GM12892 (cell line): ENCODE measurements around the gene SLC30A9. TPM values are rescaled to one million over a fixed set of nuclear protein-coding genes. Genes with fewer than 3 reads are reported as not detected.
A peak's percentile ranks its signal among the peaks of the same experiment; 100 is the strongest.

Source experiments
- DNase-seq: peaks from one replicate; pipeline ENCODE4 v3.0.0; 2011; ENCODE audit not compliant: insufficient read length
- FAIRE-seq: peaks from 2 replicates; lab custom pipeline; 2011; peaks lifted over from hg19 to GRCh38; lab: Jason Lieb, UNC
- POLR2A ChIP-seq: IDR thresholded peaks from 2 replicates; pipeline ENCODE4 v1.6.1; 2011; ENCODE audit warnings: low read depth, low read length, control low read depth
- POLR2AphosphoS5 ChIP-seq: IDR thresholded peaks from 2 replicates; pipeline ENCODE4 v1.6.1; 2011; ENCODE audit warnings: low read depth, low read length, control low read depth
- TAF1 ChIP-seq: IDR thresholded peaks from 2 replicates; pipeline ENCODE4 v1.6.1; 2011; ENCODE audit warnings: low read depth, mild to moderate bottlenecking, control low read depth, low read length, borderline replicate concordance
- polyA plus RNA-seq: library from polyadenylated mRNA; unstranded; fragments of >200 nt; gene quantifications from one replicate; pipeline ENCODE4 v1.2.1, GENCODE V29; 2012; ENCODE audit warnings: missing spikeins, inconsistent platforms; ENCODE audit not compliant: missing spikeins

The SLC30A9 gene
- 36.6 TPM for polyA plus RNA-seq

DNA sequence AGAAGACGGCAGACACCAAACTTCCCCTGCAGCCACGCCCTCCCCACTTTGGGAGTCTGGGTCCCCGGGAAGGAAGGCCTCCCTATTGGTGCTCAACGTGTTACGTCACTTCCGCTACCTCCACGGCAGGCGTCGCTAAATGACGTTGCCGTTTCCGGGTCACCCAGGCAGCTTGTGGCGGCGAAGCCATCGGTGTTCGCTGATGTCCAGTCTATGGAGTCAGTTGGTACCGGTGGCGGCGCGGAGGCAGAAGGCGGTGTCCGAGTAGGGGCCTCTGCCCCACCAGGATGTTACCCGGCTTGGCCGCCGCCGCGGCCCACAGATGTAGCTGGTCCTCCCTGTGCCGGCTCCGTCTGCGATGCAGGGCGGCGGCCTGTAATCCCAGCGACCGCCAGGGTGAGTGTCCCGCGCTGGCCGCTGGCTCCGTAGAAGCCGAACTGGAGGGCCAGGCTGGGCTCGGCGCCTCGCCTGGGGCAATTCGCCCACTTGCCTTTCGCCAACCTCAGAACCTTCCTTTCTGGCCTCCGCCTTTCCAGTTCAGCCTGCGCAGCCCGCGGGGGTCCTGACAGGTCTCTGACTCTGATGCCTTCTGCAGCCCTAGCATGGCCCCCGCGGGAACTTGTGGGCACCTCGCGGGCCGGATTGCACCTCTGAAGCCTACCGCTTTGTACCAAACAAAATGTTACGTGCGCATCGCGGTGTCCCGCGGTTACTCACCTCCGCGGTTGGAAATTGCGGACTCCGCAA is at the start of gene SLC30A9:
Gene SLC30A9 (plus strand): TSS at position 166 of the 747 bp plus-strand sequence. CDS start 122 bp downstream, at position 288.
- FAIRE-seq (peak; percentile 100), DNase-seq (peak; percentile 88)
- peak; percentile 64 for TF ChIP-seq TAF1
- peak; percentile 95 for TF ChIP-seq POLR2AphosphoS5
- peak; percentile 95 for TF ChIP-seq POLR2A

GRCh38 chr4:41940834-41941233 is 49.5 kb upstream of the SLC30A9 start:
- TF ChIP-seq POLR2A (no peak), TAF1 (no peak), POLR2AphosphoS5 (no peak)
- FAIRE-seq (no peak), DNase-seq (no peak)

DNA sequence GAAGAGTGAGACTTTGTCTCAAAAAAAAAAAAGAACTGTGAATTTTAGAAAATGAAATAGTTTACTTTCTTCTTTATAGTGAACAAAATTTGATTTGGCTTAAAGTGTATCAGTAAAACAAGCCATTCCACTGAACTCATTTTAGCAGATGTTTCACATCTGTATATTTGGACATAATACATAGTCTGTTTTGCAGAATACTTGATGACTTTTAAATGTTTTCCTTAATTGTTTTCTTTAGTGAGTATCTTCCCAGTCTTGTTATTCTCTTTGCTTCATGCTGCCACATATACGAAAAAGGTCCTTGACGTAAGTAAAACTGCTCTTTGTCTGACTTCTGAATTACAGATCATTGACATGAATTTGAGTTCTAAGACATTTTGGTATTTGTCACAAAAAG is 46.8 kb upstream of the SLC30A9 start:
- no peak for DNase-seq
- no peak for FAIRE-seq
- TF ChIP-seq POLR2AphosphoS5 (no peak), TAF1 (no peak), POLR2A (no peak)

DNA sequence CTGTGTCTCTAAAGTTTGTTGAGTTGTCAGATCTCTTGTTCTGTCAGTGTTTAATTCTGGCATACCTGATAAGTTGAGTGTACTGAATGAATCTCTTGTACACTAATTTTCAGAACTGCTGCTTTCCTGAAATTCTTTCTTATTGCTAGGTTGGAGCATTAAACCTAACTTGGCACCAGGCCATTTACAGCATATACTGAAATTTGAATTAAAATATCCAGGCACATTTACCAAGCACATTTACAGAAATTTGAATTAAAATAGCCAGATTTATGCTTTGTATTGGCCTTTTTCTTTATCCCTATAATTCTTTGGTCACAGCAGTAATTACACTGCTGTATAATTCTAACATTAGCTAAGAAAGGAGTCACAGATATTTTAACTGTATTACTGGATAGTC is 46.2 kb upstream of the SLC30A9 start:
- no peak for DNase-seq
- peak; percentile 46 for FAIRE-seq
- TF ChIP-seq POLR2A (no peak), POLR2AphosphoS5 (no peak), TAF1 (no peak)

GRCh38 chr4:41949531-41949930 is 40.8 kb upstream of the SLC30A9 start:
- FAIRE-seq (no peak), DNase-seq (no peak)
- TF ChIP-seq POLR2A, result no peak
- no peak for TF ChIP-seq TAF1
- no peak for TF ChIP-seq POLR2AphosphoS5

GRCh38 chr4:41957634-41958033 is 32.7 kb upstream of the SLC30A9 start:
- DNase-seq (no peak), FAIRE-seq (peak; percentile 90)
- TF ChIP-seq POLR2AphosphoS5 (no peak), POLR2A (no peak), TAF1 (no peak)

GRCh38 chr4:41963105-41963504 is 27.2 kb upstream of the SLC30A9 start:
- DNase-seq, result no peak
- FAIRE-seq, result no peak
- TF ChIP-seq POLR2AphosphoS5 (no peak), TAF1 (no peak), POLR2A (no peak)

GRCh38 chr4:41964401-41964800 is 25.9 kb upstream of the SLC30A9 start:
- TF ChIP-seq POLR2AphosphoS5, result no peak
- no peak for TF ChIP-seq POLR2A
- TF ChIP-seq TAF1, result no peak
- no peak for FAIRE-seq
- DNase-seq, result no peak

GRCh38 chr4:41967392-41967791 is 22.9 kb upstream of the SLC30A9 start:
- no peak for TF ChIP-seq POLR2AphosphoS5
- TF ChIP-seq TAF1, result no peak
- TF ChIP-seq POLR2A, result no peak
- DNase-seq (no peak), FAIRE-seq (no peak)

DNA sequence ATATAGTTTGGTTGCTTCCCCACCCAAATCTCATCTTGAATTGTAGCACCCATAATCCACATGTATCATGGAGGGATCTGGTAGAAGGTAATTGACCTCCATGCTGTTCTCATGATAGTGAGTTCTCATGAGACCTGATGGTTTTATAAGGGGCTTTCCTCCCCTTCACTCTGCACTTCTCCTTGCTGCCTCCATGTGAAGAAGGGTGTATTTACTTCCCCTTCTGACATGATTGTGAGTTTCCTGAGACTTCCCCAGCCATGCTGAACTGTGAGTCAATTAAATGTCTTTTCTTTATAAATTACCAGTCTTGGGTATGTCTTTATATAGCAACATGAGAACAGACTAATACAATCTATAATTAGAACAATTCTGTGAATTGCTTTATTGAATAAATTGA is 20.7 kb upstream of the SLC30A9 start:
- no peak for FAIRE-seq
- no peak for DNase-seq
- TF ChIP-seq POLR2A (no peak), TAF1 (no peak), POLR2AphosphoS5 (no peak)

DNA sequence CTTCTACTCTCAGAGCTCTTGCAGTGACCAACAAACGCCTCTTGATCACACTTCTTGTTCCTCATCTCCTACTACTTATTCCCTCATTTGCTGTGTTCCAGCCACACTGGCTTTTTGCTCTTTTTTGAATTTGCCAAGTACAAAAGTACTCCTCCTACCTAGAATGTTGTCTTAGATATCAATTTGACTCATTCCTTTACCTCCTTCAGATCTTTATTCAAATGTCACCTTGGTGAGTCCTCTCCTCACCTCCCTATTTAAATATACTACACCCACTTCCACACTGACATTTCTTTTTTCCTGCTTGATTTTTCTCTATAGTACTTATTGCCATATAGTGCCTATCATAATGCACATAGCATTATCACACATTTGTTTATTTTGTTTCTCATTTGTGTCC is 15.0 kb upstream of the SLC30A9 start:
- TF ChIP-seq TAF1 (no peak), POLR2A (no peak), POLR2AphosphoS5 (no peak)
- FAIRE-seq (no peak), DNase-seq (no peak)
